Measurements from ENCODE around the gene ZDBF2.

ZDBF2 gene

GRCh38 chr2:206341396-206341795 is 66.9 kb downstream of the ZDBF2 start:
- 92% methylated on average over 2 of the region's 4 CpGs; no CpG with 5 or more reads in 1 of the 2 donors for WGBS, 2 donors (ENCODE audit: extremely low coverage in 2 of 2, insufficient read length in 2 of 2, insufficient replicate concordance in 1 of 2)
- Histone ChIP-seq H3K36me3 (replicated peaks in 1 of 2; ENCODE audit: control insufficient read depth in 2 of 2, insufficient read depth in 2 of 2, low read length in 2 of 2) (no peaks in the 10 kb centered on the region), H3K79me1 (ENCODE audit: low read depth, low read length) (no peaks in the 10 kb centered on the region), H3K4ac (ENCODE audit: low read length) (no peak overlapping the region), H3K27me3 (ENCODE audit: control insufficient read depth in 3 of 3, insufficient read depth in 3 of 3, low read depth in 1 of 3, low read length in 3 of 3) (peaks cover 0 to 3% (median 0%) of the 10 kb centered on the region in 3 experiments), H3K9ac (ENCODE audit: low read depth, low read length, poor library complexity) (no peak overlapping the region), H2BK15ac (ENCODE audit: low read length) (no peak overlapping the region), H3K4me2 (ENCODE audit: insufficient read depth, low read length, poor library complexity, severe bottlenecking) (no peak overlapping the region), H2AFZ (ENCODE audit: low read length) (no peak overlapping the region), H4K8ac (ENCODE audit: low read depth, low read length) (no peak overlapping the region), H3K27ac (replicated peaks; ENCODE audit: low read length) (no peak overlapping the region), H2BK5ac (ENCODE audit: low read length) (no peak overlapping the region), H3K18ac (ENCODE audit: low read length) (no peak overlapping the region), H2AK5ac (ENCODE audit: low read depth, low read length) (no peak overlapping the region), H2BK12ac (ENCODE audit: low read length) (no peak overlapping the region), H3K4me3 (ENCODE audit: low read length in 2 of 2) (no peak overlapping the region), H3K23ac (ENCODE audit: low read depth, low read length, poor library complexity) (no peak overlapping the region), H3K4me1 (ENCODE audit: control insufficient read depth in 2 of 2, insufficient read depth in 1 of 2, low read depth in 1 of 2, low read length in 2 of 2) (no peaks in the 10 kb centered on the region), H3K14ac (ENCODE audit: low read length) (no peak overlapping the region), H2BK120ac (ENCODE audit: low read depth, low read length) (no peak overlapping the region), H4K91ac (ENCODE audit: low read depth, low read length, poor library complexity) (no peak overlapping the region), H3K9me3 (replicated peaks in 1 of 2; ENCODE audit: control insufficient read depth in 2 of 2, insufficient read depth in 1 of 2, low read depth in 1 of 2, low read length in 2 of 2) (peaks cover 0 to 3% of the 10 kb centered on the region in 2 donors)
- DNase-seq (ENCODE audit: low spot score), result no peak

- H2AK5ac ChIP-seq (ENCODE audit: low read depth, low read length), result no peak overlapping the region
- H2BK12ac ChIP-seq (ENCODE audit: low read length), result no peak overlapping the region
- no peak for DNase-seq (ENCODE audit: low spot score)
- H3K23ac ChIP-seq (ENCODE audit: low read depth, low read length, poor library complexity), result no peak overlapping the region
- H3K18ac ChIP-seq (ENCODE audit: low read length), result no peak overlapping the region
- no peak overlapping the region for H3K4ac ChIP-seq (ENCODE audit: low read length)
- no peak overlapping the region for H3K14ac ChIP-seq (ENCODE audit: low read length)
- no peak overlapping the region for H4K91ac ChIP-seq (ENCODE audit: low read depth, low read length, poor library complexity)
- H3K4me3 ChIP-seq (ENCODE audit: low read length in 2 of 2), result no peak overlapping the region
- no peak overlapping the region for H3K9ac ChIP-seq (ENCODE audit: low read depth, low read length, poor library complexity)
- WGBS, 2 donors (ENCODE audit: extremely low coverage in 2 of 2, insufficient read length in 2 of 2, insufficient replicate concordance in 1 of 2), result no CpG with 5 or more reads among the region's 4 CpGs
- no peaks in the 10 kb centered on the region for H3K36me3 ChIP-seq (replicated peaks in 1 of 2; ENCODE audit: control insufficient read depth in 2 of 2, insufficient read depth in 2 of 2, low read length in 2 of 2)
- peaks cover 0 to 3% of the 10 kb centered on the region in 2 donors for H3K9me3 ChIP-seq (replicated peaks in 1 of 2; ENCODE audit: control insufficient read depth in 2 of 2, insufficient read depth in 1 of 2, low read depth in 1 of 2, low read length in 2 of 2)
- peaks cover 0 to 3% (median 0%) of the 10 kb centered on the region in 3 experiments for H3K27me3 ChIP-seq (ENCODE audit: control insufficient read depth in 3 of 3, insufficient read depth in 3 of 3, low read depth in 1 of 3, low read length in 3 of 3)
- no peak overlapping the region for H2BK120ac ChIP-seq (ENCODE audit: low read depth, low read length)
- H3K27ac ChIP-seq (replicated peaks; ENCODE audit: low read length), result no peak overlapping the region
- H2BK15ac ChIP-seq (ENCODE audit: low read length), result no peak overlapping the region
- H4K8ac ChIP-seq (ENCODE audit: low read depth, low read length), result no peak overlapping the region
- H3K4me1 ChIP-seq (ENCODE audit: control insufficient read depth in 2 of 2, insufficient read depth in 1 of 2, low read depth in 1 of 2, low read length in 2 of 2), result no peaks in the 10 kb centered on the region
- H3K79me1 ChIP-seq (ENCODE audit: low read depth, low read length), result no peaks in the 10 kb centered on the region
- H2BK5ac ChIP-seq (ENCODE audit: low read length), result no peak overlapping the region
- H3K4me2 ChIP-seq (ENCODE audit: insufficient read depth, low read length, poor library complexity, severe bottlenecking), result no peak overlapping the region
- H2AFZ ChIP-seq (ENCODE audit: low read length), result no peak overlapping the region
These were observed 68.7 kb downstream of the ZDBF2 start for GRCh38 chr2:206343144-206343543.

GRCh38 chr2:206343816-206344215 is 69.4 kb downstream of the ZDBF2 start:
- H2BK120ac ChIP-seq (ENCODE audit: low read depth, low read length), result no peak overlapping the region
- H3K4me1 ChIP-seq (ENCODE audit: control insufficient read depth in 2 of 2, insufficient read depth in 1 of 2, low read depth in 1 of 2, low read length in 2 of 2), result no peaks in the 10 kb centered on the region
- H3K4me2 ChIP-seq (ENCODE audit: insufficient read depth, low read length, poor library complexity, severe bottlenecking), result no peak overlapping the region
- H4K8ac ChIP-seq (ENCODE audit: low read depth, low read length), result no peak overlapping the region
- H3K9ac ChIP-seq (ENCODE audit: low read depth, low read length, poor library complexity), result no peak overlapping the region
- no peak overlapping the region for H3K4me3 ChIP-seq (ENCODE audit: low read length in 2 of 2)
- H3K4ac ChIP-seq (ENCODE audit: low read length), result no peak overlapping the region
- H2BK15ac ChIP-seq (ENCODE audit: low read length), result no peak overlapping the region
- no peak overlapping the region for H2AFZ ChIP-seq (ENCODE audit: low read length)
- H4K91ac ChIP-seq (ENCODE audit: low read depth, low read length, poor library complexity), result no peak overlapping the region
- no CpG with 5 or more reads among the region's 1 CpG for WGBS, 2 donors (ENCODE audit: extremely low coverage in 2 of 2, insufficient read length in 2 of 2, insufficient replicate concordance in 1 of 2)
- no peak overlapping the region for H3K23ac ChIP-seq (ENCODE audit: low read depth, low read length, poor library complexity)
- H3K27ac ChIP-seq (replicated peaks; ENCODE audit: low read length), result no peak overlapping the region
- H3K14ac ChIP-seq (ENCODE audit: low read length), result no peak overlapping the region
- no peak for DNase-seq (ENCODE audit: low spot score)
- H3K18ac ChIP-seq (ENCODE audit: low read length), result no peak overlapping the region
- no peaks in the 10 kb centered on the region for H3K36me3 ChIP-seq (replicated peaks in 1 of 2; ENCODE audit: control insufficient read depth in 2 of 2, insufficient read depth in 2 of 2, low read length in 2 of 2)
- H3K27me3 ChIP-seq (ENCODE audit: control insufficient read depth in 3 of 3, insufficient read depth in 3 of 3, low read depth in 1 of 3, low read length in 3 of 3), result peaks cover 0 to 3% (median 0%) of the 10 kb centered on the region in 3 experiments
- no peak overlapping the region for H2BK5ac ChIP-seq (ENCODE audit: low read length)
- peaks cover 0 to 3% of the 10 kb centered on the region in 2 donors for H3K9me3 ChIP-seq (replicated peaks in 1 of 2; ENCODE audit: control insufficient read depth in 2 of 2, insufficient read depth in 1 of 2, low read depth in 1 of 2, low read length in 2 of 2)
- H3K79me1 ChIP-seq (ENCODE audit: low read depth, low read length), result no peaks in the 10 kb centered on the region
- no peak overlapping the region for H2AK5ac ChIP-seq (ENCODE audit: low read depth, low read length)
- H2BK12ac ChIP-seq (ENCODE audit: low read length), result no peak overlapping the region

- Histone ChIP-seq H3K79me1 (ENCODE audit: low read depth, low read length) (no peaks in the 10 kb centered on the region), H2BK15ac (ENCODE audit: low read length) (no peak overlapping the region), H3K4me3 (ENCODE audit: low read length in 2 of 2) (no peak overlapping the region), H3K27ac (replicated peaks; ENCODE audit: low read length) (no peak overlapping the region), H4K91ac (ENCODE audit: low read depth, low read length, poor library complexity) (no peak overlapping the region), H2AK5ac (ENCODE audit: low read depth, low read length) (no peak overlapping the region), H4K8ac (ENCODE audit: low read depth, low read length) (no peak overlapping the region), H3K4me1 (ENCODE audit: control insufficient read depth in 2 of 2, insufficient read depth in 1 of 2, low read depth in 1 of 2, low read length in 2 of 2) (no peaks in the 10 kb centered on the region), H2BK5ac (ENCODE audit: low read length) (no peak overlapping the region), H3K23ac (ENCODE audit: low read depth, low read length, poor library complexity) (no peak overlapping the region), H3K27me3 (ENCODE audit: control insufficient read depth in 3 of 3, insufficient read depth in 3 of 3, low read depth in 1 of 3, low read length in 3 of 3) (no peaks in the 10 kb centered on the region), H2AFZ (ENCODE audit: low read length) (no peak overlapping the region), H3K4me2 (ENCODE audit: insufficient read depth, low read length, poor library complexity, severe bottlenecking) (no peak overlapping the region), H2BK120ac (ENCODE audit: low read depth, low read length) (no peak overlapping the region), H3K18ac (ENCODE audit: low read length) (no peak overlapping the region), H2BK12ac (ENCODE audit: low read length) (no peak overlapping the region), H3K9ac (ENCODE audit: low read depth, low read length, poor library complexity) (no peak overlapping the region), H3K9me3 (replicated peaks in 1 of 2; ENCODE audit: control insufficient read depth in 2 of 2, insufficient read depth in 1 of 2, low read depth in 1 of 2, low read length in 2 of 2) (peaks cover 4 to 6% of the 10 kb centered on the region in 2 donors), H3K36me3 (replicated peaks in 1 of 2; ENCODE audit: control insufficient read depth in 2 of 2, insufficient read depth in 2 of 2, low read length in 2 of 2) (no peaks in the 10 kb centered on the region), H3K4ac (ENCODE audit: low read length) (no peak overlapping the region), H3K14ac (ENCODE audit: low read length) (no peak overlapping the region)
- DNase-seq (ENCODE audit: low spot score), result no peak
- WGBS, 2 donors (ENCODE audit: extremely low coverage in 2 of 2, insufficient read length in 2 of 2, insufficient replicate concordance in 1 of 2), result no CpG with 5 or more reads among the region's 3 CpGs
These were observed 71.1 kb downstream of the ZDBF2 start for GRCh38 chr2:206345606-206346005.

Data from neuronal stem cell (in vitro differentiated cells).